ENCODE results near the gene LRRC56. TPM values are rescaled to one million over a fixed set of nuclear protein-coding genes. Genes with fewer than 3 reads are reported as not detected.

The LRRC56 gene
- total and polyA plus RNA-seq, 2 of the 13 experiments (the other 11 are each of a cell fraction or from before 2014, with no cell fraction given): 0.11 to 0.29 TPM

- peak overlapping the region; percentile 83 for H3K9ac ChIP-seq (ENCODE audit: insufficient read depth, low read depth, low read length)
- H3K4me3 ChIP-seq (replicated peaks in 1 of 3; ENCODE audit: insufficient read depth in 1 of 3, low read depth in 2 of 3, low read length in 3 of 3): peak overlapping the region; percentile 80 to 95 (median 92)
- H3K27me3 ChIP-seq (ENCODE audit: control insufficient read depth in 1 of 2, insufficient read depth in 2 of 2, low read length in 2 of 2): no peaks in the 10 kb centered on the region
- peaks cover 0 to 2% of the 10 kb centered on the region in 2 experiments; a peak in 3 of 5 replicates for H3K36me3 ChIP-seq (replicated peaks in 1 of 2; ENCODE audit: control insufficient read depth in 1 of 2, insufficient read depth in 2 of 2, low read length in 2 of 2)
- FAIRE-seq (peak; percentile 50), DNase-seq (ENCODE audit: low spot score) (peak; percentile 87), ATAC-seq (peak; percentile 38)
- no peak overlapping the region for H2AFZ ChIP-seq (ENCODE audit: low read length)
- ChIA-PET CTCF (ENCODE audit: low intra/inter-chr PET ratio, low total read pairs) (no interaction called here), POLR2A (interaction anchor here (0.6 to 1.5 kb wide), 10 partner anchors 8 to 167 kb away, joined by 3 to 32 read pairs (median 4); partner anchors contain the start of genes HRAS and PHRF1)
- peaks cover 80% of the 10 kb centered on the region for H3K4me1 ChIP-seq (ENCODE audit: insufficient read depth, low read length)
- WGBS (ENCODE audit: low lambda C conversion rate): 0% methylated on average over 5 of the region's 67 CpGs
- intact Hi-C loops (cut with micrococcal nuclease; ENCODE audit: unreplicated experiment): loop anchor here (1.0 kb wide), 1 partner anchor 27 kb away; no protein-coding TSS in a partner anchor
- in situ Hi-C loops (cut with HindIII; ENCODE audit: extremely low pct_ligation_motif_present, low pct_unique_long_range_greater_than_20kb): no loop called here
- no peaks in the 10 kb centered on the region for H3K9me3 ChIP-seq (ENCODE audit: low read length)
- BruUV-seq (replicated peaks): no TSS peak
- peak overlapping the region; percentile 87 for H3K27ac ChIP-seq (ENCODE audit: extremely low read length, insufficient read depth, low read length)
- peaks cover 11% of the 10 kb centered on the region for H3K79me2 ChIP-seq (ENCODE audit: insufficient read depth, low read length)
- peaks cover 12% of the 10 kb centered on the region; the same call in 1 of the 2 replicates for H4K20me1 ChIP-seq (ENCODE audit: insufficient read depth, low read length)
- peak overlapping the region; percentile 90 for H3K4me2 ChIP-seq (ENCODE audit: low read depth, low read length)
- TF ChIP-seq ZNF468 (CRISPR knock-in tag; IDR thresholded peaks at IDR 0.05) (no peak), KMT2A (CRISPR knock-in tag; IDR thresholded peaks at IDR 0.05) (0 out of 2 replicates have a peak, but pooled peaks have one; percentile 32), ISX (CRISPR knock-in tag; conservative IDR thresholded peaks at IDR 0.05) (no peak), JUN (CRISPR knock-in tag; IDR thresholded peaks at IDR 0.05) (no peak), SOX13 (IDR thresholded peaks at IDR 0.05) (no peak), SOX13 (CRISPR knock-in tag; conservative IDR thresholded peaks at IDR 0.05 in 1 of 2, IDR thresholded peaks at IDR 0.05 in 1 of 2) (peak in 1 of 2 experiments; percentile 33; a peak in 1 of 4 replicates), ZNF326 (CRISPR knock-in tag; IDR thresholded peaks at IDR 0.05; ENCODE audit: borderline replicate concordance) (no peak), ZNF3 (CRISPR knock-in tag; IDR thresholded peaks at IDR 0.05) (no peak), MEF2D (CRISPR knock-in tag; IDR thresholded peaks at IDR 0.05) (0 out of 2 replicates have a peak, but pooled peaks have one; percentile 38), MAZ (IDR thresholded peaks at IDR 0.05; ENCODE audit: borderline replicate concordance, low read depth, low read length) (peak; percentile 75), MAZ (CRISPR knock-in tag; IDR thresholded peaks at IDR 0.05; ENCODE audit: low read depth) (peak; percentile 66)
- TF ChIP-seq, protein P1, sequence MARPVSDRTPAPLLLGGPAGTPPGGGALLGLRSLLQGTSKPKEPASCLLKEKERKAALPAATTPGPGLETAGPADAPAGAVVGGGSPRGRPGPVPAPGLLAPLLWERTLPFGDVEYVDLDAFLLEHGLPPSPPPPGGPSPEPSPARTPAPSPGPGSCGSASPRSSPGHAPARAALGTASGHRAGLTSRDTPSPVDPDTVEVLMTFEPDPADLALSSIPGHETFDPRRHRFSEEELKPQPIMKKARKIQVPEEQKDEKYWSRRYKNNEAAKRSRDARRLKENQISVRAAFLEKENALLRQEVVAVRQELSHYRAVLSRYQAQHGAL (CRISPR knock-in tag; IDR thresholded peaks at IDR 0.05; ENCODE audit: not compliant biosample characterization): no peak
- TF ChIP-seq, protein P2, sequence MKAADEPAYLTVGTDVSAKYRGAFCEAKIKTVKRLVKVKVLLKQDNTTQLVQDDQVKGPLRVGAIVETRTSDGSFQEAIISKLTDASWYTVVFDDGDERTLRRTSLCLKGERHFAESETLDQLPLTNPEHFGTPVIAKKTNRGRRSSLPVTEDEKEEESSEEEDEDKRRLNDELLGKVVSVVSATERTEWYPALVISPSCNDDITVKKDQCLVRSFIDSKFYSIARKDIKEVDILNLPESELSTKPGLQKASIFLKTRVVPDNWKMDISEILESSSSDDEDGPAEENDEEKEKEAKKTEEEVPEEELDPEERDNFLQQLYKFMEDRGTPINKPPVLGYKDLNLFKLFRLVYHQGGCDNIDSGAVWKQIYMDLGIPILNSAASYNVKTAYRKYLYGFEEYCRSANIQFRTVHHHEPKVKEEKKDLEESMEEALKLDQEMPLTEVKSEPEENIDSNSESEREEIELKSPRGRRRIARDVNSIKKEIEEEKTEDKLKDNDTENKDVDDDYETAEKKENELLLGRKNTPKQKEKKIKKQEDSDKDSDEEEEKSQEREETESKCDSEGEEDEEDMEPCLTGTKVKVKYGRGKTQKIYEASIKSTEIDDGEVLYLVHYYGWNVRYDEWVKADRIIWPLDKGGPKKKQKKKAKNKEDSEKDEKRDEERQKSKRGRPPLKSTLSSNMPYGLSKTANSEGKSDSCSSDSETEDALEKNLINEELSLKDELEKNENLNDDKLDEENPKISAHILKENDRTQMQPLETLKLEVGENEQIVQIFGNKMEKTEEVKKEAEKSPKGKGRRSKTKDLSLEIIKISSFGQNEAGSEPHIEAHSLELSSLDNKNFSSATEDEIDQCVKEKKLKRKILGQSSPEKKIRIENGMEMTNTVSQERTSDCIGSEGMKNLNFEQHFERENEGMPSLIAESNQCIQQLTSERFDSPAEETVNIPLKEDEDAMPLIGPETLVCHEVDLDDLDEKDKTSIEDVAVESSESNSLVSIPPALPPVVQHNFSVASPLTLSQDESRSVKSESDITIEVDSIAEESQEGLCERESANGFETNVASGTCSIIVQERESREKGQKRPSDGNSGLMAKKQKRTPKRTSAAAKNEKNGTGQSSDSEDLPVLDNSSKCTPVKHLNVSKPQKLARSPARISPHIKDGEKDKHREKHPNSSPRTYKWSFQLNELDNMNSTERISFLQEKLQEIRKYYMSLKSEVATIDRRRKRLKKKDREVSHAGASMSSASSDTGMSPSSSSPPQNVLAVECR (CRISPR knock-in tag; IDR thresholded peaks at IDR 0.05; ENCODE audit: borderline replicate concordance): peak; percentile 77
- TF ChIP-seq, protein P3, sequence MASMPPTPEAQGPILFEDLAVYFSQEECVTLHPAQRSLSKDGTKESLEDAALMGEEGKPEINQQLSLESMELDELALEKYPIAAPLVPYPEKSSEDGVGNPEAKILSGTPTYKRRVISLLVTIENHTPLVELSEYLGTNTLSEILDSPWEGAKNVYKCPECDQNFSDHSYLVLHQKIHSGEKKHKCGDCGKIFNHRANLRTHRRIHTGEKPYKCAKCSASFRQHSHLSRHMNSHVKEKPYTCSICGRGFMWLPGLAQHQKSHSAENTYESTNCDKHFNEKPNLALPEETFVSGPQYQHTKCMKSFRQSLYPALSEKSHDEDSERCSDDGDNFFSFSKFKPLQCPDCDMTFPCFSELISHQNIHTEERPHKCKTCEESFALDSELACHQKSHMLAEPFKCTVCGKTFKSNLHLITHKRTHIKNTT (CRISPR knock-in tag; IDR thresholded peaks at IDR 0.05): no peak
- TF ChIP-seq, protein P4, sequence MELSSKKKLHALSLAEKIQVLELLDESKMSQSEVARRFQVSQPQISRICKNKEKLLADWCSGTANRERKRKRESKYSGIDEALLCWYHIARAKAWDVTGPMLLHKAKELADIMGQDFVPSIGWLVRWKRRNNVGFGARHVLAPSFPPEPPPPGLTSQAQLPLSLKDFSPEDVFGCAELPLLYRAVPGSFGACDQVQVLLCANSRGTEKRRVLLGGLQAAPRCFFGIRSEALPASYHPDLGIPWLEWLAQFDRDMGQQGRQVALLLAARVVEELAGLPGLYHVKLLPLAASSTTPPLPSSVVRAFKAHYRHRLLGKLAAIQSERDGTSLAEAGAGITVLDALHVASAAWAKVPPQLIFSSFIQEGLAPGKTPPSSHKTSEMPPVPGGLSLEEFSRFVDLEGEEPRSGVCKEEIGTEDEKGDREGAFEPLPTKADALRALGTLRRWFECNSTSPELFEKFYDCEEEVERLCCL (CRISPR knock-in tag; IDR thresholded peaks at IDR 0.05; ENCODE audit: borderline replicate concordance): 0 out of 2 replicates have a peak, but pooled peaks have one; percentile 37
Measured at GRCh38 chr11:561148-562003, 24.0 kb downstream of the LRRC56 start.
